Mesenteric fat pad (tissue), 1 donor: ENCODE results near the gene PML. TPM values are rescaled to one million over a fixed set of nuclear protein-coding genes. Genes with fewer than 3 reads are reported as not detected.

ENCODE experiments used
- DNase-seq: peaks from one replicate; pipeline ENCODE4 v3.0.0-alpha.2; 2020; ENCODE audit warnings: low spot score
- total RNA-seq: library from RNA; stranded (reverse); fragmentation: NEBNext Ultra II Directional; extraction: Animal tissue kit (Norgen Biotek cat#: 25700); gene quantifications from one replicate; pipeline ENCODE4 v1.2.1, GENCODE V29; 2021
- donor health status: DM: yes; HTN: yes; CAD: no.

The PML gene
- total RNA-seq, 1 donor from 2014 or later: 92.3 TPM

- no peak for DNase-seq
Observed at GRCh38 chr15:74006774-74007639, 12.5 kb downstream of the PML start.

- DNase-seq: no peak
Observed at GRCh38 chr15:74007820-74008371, 13.4 kb downstream of the PML start.

- no peak for DNase-seq
Observed at GRCh38 chr15:74008901-74009300, 14.4 kb downstream of the PML start.

GRCh38 chr15:74010929-74011540 lies 16.5 kb downstream of the PML start:
- DNase-seq: no peak

GRCh38 chr15:74011610-74012009 lies 17.1 kb downstream of the PML start:
- DNase-seq: no peak

DNA sequence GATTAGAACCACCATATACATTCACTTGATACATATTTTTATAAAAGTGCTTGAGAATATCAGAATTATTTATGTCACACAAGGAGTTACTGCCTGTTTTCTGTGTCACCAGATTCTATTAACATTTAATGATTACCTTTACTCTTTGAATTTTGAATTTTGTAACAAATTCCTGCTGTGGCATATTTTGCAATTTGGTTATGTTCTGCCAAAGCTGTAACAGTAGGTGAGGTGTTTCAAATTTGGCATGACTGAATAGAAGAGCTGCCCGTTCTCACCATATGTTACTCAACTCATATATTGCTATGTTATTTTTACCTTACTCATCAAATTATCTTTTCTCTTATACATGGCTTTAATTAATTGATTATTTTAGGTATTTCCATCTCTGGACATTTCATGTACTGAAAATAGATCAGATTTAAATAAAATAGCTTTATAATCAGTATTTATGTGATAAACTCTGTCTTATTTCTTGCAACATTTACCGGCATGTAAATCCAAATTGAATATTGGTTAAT lies 18.9 kb downstream of the PML start:
- no peak for DNase-seq

GRCh38 chr15:74019734-74020133 lies 25.2 kb downstream of the PML start:
- DNase-seq: no peak

DNA sequence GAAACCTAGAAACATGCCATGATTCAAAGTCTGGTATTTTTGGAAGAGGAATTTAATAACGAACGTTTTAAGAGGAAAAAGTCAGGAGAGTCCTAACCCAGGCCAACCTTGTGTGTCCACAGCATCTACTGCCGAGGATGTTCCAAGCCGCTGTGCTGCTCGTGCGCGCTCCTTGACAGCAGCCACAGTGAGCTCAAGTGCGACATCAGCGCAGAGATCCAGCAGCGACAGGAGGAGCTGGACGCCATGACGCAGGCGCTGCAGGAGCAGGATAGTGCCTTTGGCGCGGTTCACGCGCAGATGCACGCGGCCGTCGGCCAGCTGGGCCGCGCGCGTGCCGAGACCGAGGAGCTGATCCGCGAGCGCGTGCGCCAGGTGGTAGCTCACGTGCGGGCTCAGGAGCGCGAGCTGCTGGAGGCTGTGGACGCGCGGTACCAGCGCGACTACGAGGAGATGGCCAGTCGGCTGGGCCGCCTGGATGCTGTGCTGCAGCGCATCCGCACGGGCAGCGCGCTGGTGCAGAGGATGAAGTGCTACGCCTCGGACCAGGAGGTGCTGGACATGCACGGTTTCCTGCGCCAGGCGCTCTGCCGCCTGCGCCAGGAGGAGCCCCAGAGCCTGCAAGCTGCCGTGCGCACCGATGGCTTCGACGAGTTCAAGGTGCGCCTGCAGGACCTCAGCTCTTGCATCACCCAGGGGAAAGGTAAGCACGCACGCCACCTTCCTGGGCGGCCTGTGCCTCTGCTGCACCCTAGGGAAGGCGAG lies 28.4 kb downstream of the PML start:
- no peak for DNase-seq

- no peak for DNase-seq
Observed at GRCh38 chr15:74024687-74025086, 30.2 kb downstream of the PML start.

- no peak for DNase-seq
Observed at GRCh38 chr15:74025436-74025835, 30.9 kb downstream of the PML start.

DNA sequence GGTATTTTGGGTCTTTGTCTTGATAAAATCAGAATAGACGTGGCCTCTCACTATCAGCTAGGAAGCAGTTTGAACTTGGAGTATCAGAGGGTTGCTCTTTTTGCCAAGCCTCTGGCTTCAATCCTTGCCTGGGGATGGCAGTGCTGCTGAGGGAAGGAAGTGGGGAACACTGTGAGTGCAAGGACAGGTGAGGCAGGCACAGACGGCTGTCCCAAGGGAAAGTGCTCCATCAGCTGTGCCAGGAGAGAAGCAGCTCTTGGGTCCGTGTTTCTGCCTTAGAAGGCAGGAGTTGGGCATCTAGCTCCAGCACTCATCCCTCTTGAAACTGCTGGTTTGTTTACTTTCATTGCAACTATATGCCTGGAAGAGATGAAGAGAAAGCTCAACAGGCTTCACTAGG lies 33.2 kb downstream of the PML start:
- DNase-seq: peak; percentile 12

GRCh38 chr15:74028646-74029045 lies 34.1 kb downstream of the PML start:
- DNase-seq: no peak

- no peak for DNase-seq
Observed at GRCh38 chr15:74032046-74032445, 37.5 kb downstream of the PML start.

GRCh38 chr15:74032606-74033561 lies 38.4 kb downstream of the PML start:
- DNase-seq: no peak

GRCh38 chr15:74034206-74034755 lies 39.8 kb downstream of the PML start:
- no peak for DNase-seq

GRCh38 chr15:74035121-74036017 lies 40.9 kb downstream of the PML start:
- DNase-seq: no peak

DNA sequence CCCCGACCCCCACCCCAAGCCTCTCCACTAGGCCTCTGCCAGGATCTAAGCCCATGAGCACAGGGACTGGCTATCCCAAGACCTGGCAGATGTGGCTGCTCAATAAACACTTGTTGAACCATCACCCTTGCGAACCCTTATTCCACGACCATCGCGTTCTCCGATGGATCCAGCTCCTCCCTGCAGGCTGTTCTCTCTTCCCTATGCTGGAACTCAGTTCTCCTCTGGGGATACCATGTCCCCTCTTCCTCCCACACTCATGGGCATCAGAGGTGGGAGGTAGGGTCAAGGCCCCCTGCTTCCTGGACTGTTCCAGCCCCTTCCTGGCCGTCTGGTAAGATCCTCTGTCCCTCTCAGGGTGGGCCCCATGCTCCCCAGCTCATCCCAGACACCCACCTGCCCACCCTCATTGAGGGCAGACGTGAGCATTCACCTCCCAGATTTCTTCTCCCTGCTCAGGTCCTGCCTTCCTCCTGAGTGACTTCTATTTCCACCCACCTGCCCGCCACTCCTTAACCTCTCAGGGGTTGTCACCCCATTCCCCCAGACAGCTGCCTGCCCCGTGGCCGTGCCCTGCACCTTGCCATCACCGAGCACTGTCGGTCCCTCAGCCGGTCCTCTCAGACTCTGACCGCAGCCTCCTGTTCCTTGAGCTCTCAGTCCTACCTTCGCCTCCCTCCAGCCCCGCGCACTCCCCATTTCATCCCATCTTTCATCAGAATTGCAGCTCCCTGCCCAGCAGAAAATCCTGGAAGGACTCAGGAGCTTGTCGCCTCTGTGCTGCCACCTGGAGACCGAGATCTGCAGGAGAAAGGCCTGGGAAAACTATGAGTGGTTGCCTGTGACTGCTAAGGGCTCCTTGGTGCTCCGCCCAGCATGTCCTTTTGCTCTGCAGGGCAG lies 42.0 kb downstream of the PML start:
- DNase-seq: no peak
